H1 (cell line): Measurements from ENCODE around the gene SLC19A3. TPM values are rescaled to one million over a fixed set of nuclear protein-coding genes. Genes with fewer than 3 reads are reported as not detected.

ENCODE experiments used
- CTCF ChIA-PET: fragments of 300-600 bp; sonication (Branson Sonifier 250); formaldehyde crosslinking; loops from one replicate; lab custom pipeline; 2021; ENCODE audit not compliant: partially characterized antibody; lab: Charles Lee
- POLR2A ChIA-PET: fragments of 300-600 bp; sonication (Branson Sonifier 250); formaldehyde crosslinking; loops from one replicate; lab custom pipeline; 2021; ENCODE audit warnings: inconsistent platforms; ENCODE audit not compliant: partially characterized antibody; lab: Charles Lee
- DNase-seq, 2 experiments: peaks; one replicate each; pipeline versions ENCODE4 v3.0.0 to v3.0.0-alpha.2; 2010 to 2022; ENCODE audit warnings: low spot score in 2 of 2, low read depth in 1 of 2, mixed read lengths in 1 of 2
- FAIRE-seq: peaks from 2 replicates; lab custom pipeline; 2011; peaks lifted over from hg19 to GRCh38; lab: Jason Lieb, UNC
- H2AFZ ChIP-seq: 2 replicates; pipeline ENCODE4 v1.8.1; 2012; ENCODE audit warnings: low read length, inconsistent platforms
- H2AK5ac ChIP-seq: 2 replicates; pipeline ENCODE4 v1.6.1; 2013; ENCODE audit warnings: low read depth, low read length
- H2BK120ac ChIP-seq: replicated peaks from 2 replicates; pipeline ENCODE3; 2013; ENCODE audit warnings: low read depth, low read length, inconsistent platforms
- H2BK12ac ChIP-seq: 2 replicates; pipeline ENCODE4 v1.6.1; 2013; ENCODE audit warnings: low read depth, low read length
- H2BK15ac ChIP-seq: 2 replicates; pipeline ENCODE4 v1.6.1; 2013; ENCODE audit warnings: low read length
- H2BK20ac ChIP-seq: 2 replicates; pipeline ENCODE4 v1.6.1; 2013; ENCODE audit warnings: low read length
- H2BK5ac ChIP-seq: 2 replicates; pipeline ENCODE4 v1.6.1; 2013; ENCODE audit warnings: low read depth, low read length
- H3K14ac ChIP-seq: 2 replicates; pipeline ENCODE4 v1.6.1; 2013; ENCODE audit warnings: inconsistent platforms; ENCODE audit not compliant: insufficient read length
- H3K18ac ChIP-seq: 2 replicates; pipeline ENCODE4 v1.6.1; 2013; ENCODE audit warnings: low read length; ENCODE audit errors: extremely low read depth
- H3K23ac ChIP-seq: 2 replicates; pipeline ENCODE4 v1.6.1; 2013; ENCODE audit warnings: inconsistent platforms; ENCODE audit not compliant: insufficient read length
- H3K23me2 ChIP-seq: 2 replicates; pipeline ENCODE4 v1.6.1; 2013; ENCODE audit warnings: low read depth, low read length
- H3K27ac ChIP-seq: 2 replicates; pipeline ENCODE4 v1.6.1; 2011; ENCODE audit warnings: low read depth, low read length, inconsistent platforms
- H3K27me3 ChIP-seq, 4 experiments: replicated peaks in 1 of 4; 1 replicate in 1 of 4; 2 replicates in 3 of 4; pipeline versions ENCODE4 v1.6.1 to v1.8.1; 2011 to 2013; ENCODE audit warnings: low read length in 3 of 4, mild to moderate bottlenecking in 3 of 4, inconsistent platforms in 2 of 4, mixed read lengths in 2 of 4, moderate library complexity in 1 of 4; ENCODE audit not compliant: control insufficient read depth in 3 of 4, insufficient read depth in 3 of 4; ENCODE audit errors: extremely low read depth in 1 of 4
- H3K36me3 ChIP-seq, 4 experiments: 2 replicates each; pipeline versions ENCODE4 v1.6.1 to v1.8.1; 2011 to 2013; ENCODE audit warnings: mild to moderate bottlenecking in 4 of 4, low read length in 3 of 4, moderate library complexity in 2 of 4, control low read depth in 1 of 4, inconsistent platforms in 1 of 4; ENCODE audit not compliant: insufficient read depth in 4 of 4, control insufficient read depth in 2 of 4
- H3K4ac ChIP-seq: replicated peaks from 2 replicates; pipeline ENCODE3; 2013; ENCODE audit warnings: low read length, low read depth, mixed read lengths, inconsistent platforms; ENCODE audit not compliant: insufficient read length
- H3K4me1 ChIP-seq, 4 experiments: replicated peaks in 1 of 4; 1 replicate in 1 of 4; 2 replicates in 3 of 4; pipeline versions ENCODE4 v1.6.1 to v1.8.1; 2011 to 2013; ENCODE audit warnings: low read length in 3 of 4, inconsistent platforms in 2 of 4, mixed read lengths in 1 of 4; ENCODE audit not compliant: insufficient read depth in 4 of 4, control insufficient read depth in 3 of 4
- H3K4me2 ChIP-seq, 2 experiments: 2 replicates each; pipeline versions ENCODE4 v1.6.1 to v1.8.1; 2011 to 2013; ENCODE audit warnings: low read depth in 2 of 2, low read length in 2 of 2, control low read depth in 1 of 2, inconsistent platforms in 1 of 2, mild to moderate bottlenecking in 1 of 2; ENCODE audit not compliant: insufficient read depth in 1 of 2
- H3K4me3 ChIP-seq, 4 experiments: fragments of 200-600, 300-600 bp in 1 of 4; sonication (generic), shearing (Covaris generic), sonication (Bioruptor Twin) in 1 of 4; 2 replicates each; pipeline versions ENCODE4 v1.5.1 to v1.8.1; 2011 to 2016; ENCODE audit warnings: low read length in 4 of 4, low read depth in 3 of 4, control low read depth in 2 of 4, inconsistent platforms in 2 of 4, mild to moderate bottlenecking in 2 of 4, mixed read lengths in 1 of 4, moderate library complexity in 1 of 4; ENCODE audit not compliant: insufficient read depth in 2 of 4; ENCODE audit errors: extremely low read depth in 1 of 4
- H3K56ac ChIP-seq: replicated peaks from 2 replicates; pipeline ENCODE3; 2013; ENCODE audit warnings: low read depth, mild to moderate bottlenecking, mixed read lengths, low read length, inconsistent platforms; ENCODE audit not compliant: insufficient read length
- H3K79me1 ChIP-seq: 2 replicates; pipeline ENCODE4 v1.6.1; 2013; ENCODE audit warnings: low read depth, low read length, control low read depth
- H3K79me2 ChIP-seq, 2 experiments: 2 replicates each; pipeline versions ENCODE4 v1.6.1 to v1.8.1; 2012 to 2013; ENCODE audit warnings: low read length in 2 of 2, mild to moderate bottlenecking in 2 of 2, inconsistent platforms in 1 of 2; ENCODE audit not compliant: insufficient read depth in 2 of 2, control insufficient read depth in 1 of 2
- H3K9ac ChIP-seq, 4 experiments: replicated peaks in 1 of 4; 1 replicate in 1 of 4; 2 replicates in 3 of 4; pipeline versions ENCODE4 v1.6.1 to v1.8.1; 2011 to 2013; ENCODE audit warnings: low read depth in 3 of 4, low read length in 3 of 4, control low read depth in 2 of 4, mild to moderate bottlenecking in 2 of 4, moderate library complexity in 2 of 4, inconsistent platforms in 1 of 4; ENCODE audit errors: extremely low read depth in 1 of 4
- H3K9me3 ChIP-seq, 2 experiments: 2 replicates each; pipeline versions ENCODE4 v1.6.1 to v1.8.1; 2012 to 2013; ENCODE audit warnings: mild to moderate bottlenecking in 2 of 2, moderate library complexity in 2 of 2, control low read depth in 1 of 2, inconsistent platforms in 1 of 2, low read depth in 1 of 2, low read length in 1 of 2, mixed read lengths in 1 of 2; ENCODE audit not compliant: insufficient read depth in 2 of 2
- H4K20me1 ChIP-seq, 2 experiments: replicated peaks in 1 of 2; 2 replicates each; pipeline versions ENCODE3 to v1.8.1; 2011 to 2013; ENCODE audit warnings: inconsistent platforms in 2 of 2, low read length in 2 of 2, mild to moderate bottlenecking in 1 of 2; ENCODE audit not compliant: insufficient read depth in 2 of 2, control insufficient read depth in 1 of 2
- H4K5ac ChIP-seq: 2 replicates; pipeline ENCODE4 v1.6.1; 2013; ENCODE audit warnings: low read length, low read depth, mixed read lengths, inconsistent platforms; ENCODE audit not compliant: insufficient read length
- H4K8ac ChIP-seq: 2 replicates; pipeline ENCODE4 v1.8.0; 2013; ENCODE audit warnings: mild to moderate bottlenecking, moderate library complexity, low read length, inconsistent platforms; ENCODE audit not compliant: insufficient read depth; ENCODE audit errors: extremely low read depth
- H4K91ac ChIP-seq: replicated peaks from 2 replicates; pipeline ENCODE3; 2013; ENCODE audit warnings: low read length, mixed read lengths, inconsistent platforms; ENCODE audit not compliant: insufficient read length
- BCL11A ChIP-seq, 2 experiments: IDR thresholded peaks; one replicate each; pipeline ENCODE4 v1.6.1; 2011; ENCODE audit warnings: low read depth in 2 of 2, low read length in 2 of 2, mild to moderate bottlenecking in 2 of 2
- CHD1 ChIP-seq: IDR thresholded peaks from 2 replicates; pipeline ENCODE4 v1.6.1; 2012; ENCODE audit warnings: low read depth, low read length, improper control_type of control experiment
- FOSL1 ChIP-seq: IDR thresholded peaks from 2 replicates; pipeline ENCODE4 v1.6.1; 2011; ENCODE audit warnings: mild to moderate bottlenecking, low read depth, low read length, moderate library complexity; ENCODE audit not compliant: insufficient read depth
- KDM5A ChIP-seq: fragments of 200-600 bp; IDR thresholded peaks from 2 replicates; pipeline ENCODE4 v1.7.1; 2012; ENCODE audit warnings: mild to moderate bottlenecking, low read length, inconsistent platforms, mixed read lengths
- MAFK ChIP-seq: IDR thresholded peaks from 2 replicates; pipeline ENCODE4 v1.6.1; 2012; ENCODE audit warnings: low read depth, mild to moderate bottlenecking, improper control_type of control experiment, low read length
- POLR2AphosphoS5 ChIP-seq: IDR thresholded peaks from 2 replicates; pipeline ENCODE4 v1.6.1; 2011; ENCODE audit warnings: low read depth, low read length
- RNF2 ChIP-seq: fragments of 200-900, 300-1000 bp; sonication (generic); IDR thresholded peaks from 2 replicates; pipeline ENCODE4 v1.7.1; 2016; ENCODE audit warnings: borderline replicate concordance, low read depth, mild to moderate bottlenecking, antibody characterized with exemption, low read length; ENCODE audit not compliant: poor library complexity, severe bottlenecking; ENCODE audit errors: missing control alignments
- TEAD4 ChIP-seq: IDR thresholded peaks from 2 replicates; pipeline ENCODE4 v1.6.1; 2012; ENCODE audit warnings: low read depth, low read length, inconsistent platforms, mixed read lengths
- WGBS, 2 experiments: shearing (Covaris generic) in 1 of 2; methylation state at CpG; one replicate each; pipeline versions ENCODE4 v1.1.6 to v1.1.7; 2013 to 2015; ENCODE audit warnings: low lambda C conversion rate in 2 of 2, mixed read lengths in 2 of 2, inconsistent platforms in 1 of 2, low coverage in 1 of 2, missing lambda C conversion rate in 1 of 2; ENCODE audit not compliant: insufficient replicate concordance in 2 of 2, insufficient coverage in 1 of 2, insufficient read length in 1 of 2; ENCODE audit errors: extremely low coverage in 1 of 2, missing lambda C conversion rate in 1 of 2; 5-methylcytosine and 5-hydroxymethylcytosine counted together
- polyA plus RNA-seq, 7 experiments: library from polyadenylated mRNA; depleted of rRNA in 3 of 7; stranded (reverse) in 5 of 7; unstranded in 2 of 7; fragments of >200 nt in 5 of 7; fragments of 200-250 nt in 2 of 7; gene quantifications; 1 replicate in 5 of 7; 2 replicates in 1 of 7; 4 replicates in 1 of 7; pipeline versions ENCODE4 v1.2.1 to v1.2.3, GENCODE V29; 2011 to 2013; ENCODE audit warnings: missing spikeins in 2 of 7, mixed read lengths in 2 of 7
- total RNA-seq: library from RNA; stranded (reverse); fragmentation: NEBNext Ultra II Directional; extraction: Animal tissue kit (Norgen Biotek cat#: 25700); gene quantifications from 2 replicates; pipeline ENCODE4 v1.2.1, GENCODE V29; 2021

Gene SLC19A3
- total and polyA plus RNA-seq, 2 of the 8 experiments (the other 6 are each of a cell fraction or from before 2014, with no cell fraction given): 7.0 to 9.8 TPM

- Histone ChIP-seq H3K4me1 (peaks cover 0 to 3% (median under 1%) of the 10 kb centered on the region in 4 experiments; a peak in 1 of 7 replicates), H4K20me1 (peaks cover 0 to 1% of the 10 kb centered on the region in 2 experiments), H3K18ac (no peak overlapping the region), H3K4me3 (no peak overlapping the region), H2BK20ac (no peak overlapping the region), H3K79me2 (no peaks in the 10 kb centered on the region), H2BK12ac (no peak overlapping the region), H3K23ac (no peak overlapping the region), H4K8ac (no peak overlapping the region; the same call in 1 of the 2 replicates), H3K27ac (no peak overlapping the region), H2BK15ac (no peak overlapping the region), H2AK5ac (no peak overlapping the region), H3K27me3 (no peaks in the 10 kb centered on the region), H3K56ac (no peak overlapping the region), H3K9me3 (no peaks in the 10 kb centered on the region), H4K91ac (no peak overlapping the region), H4K5ac (no peak overlapping the region), H3K4ac (no peak overlapping the region), H2AFZ (no peak overlapping the region), H3K14ac (no peak overlapping the region), H2BK5ac (no peak overlapping the region), H3K9ac (no peak overlapping the region), H2BK120ac (no peak overlapping the region), H3K23me2 (no peaks in the 10 kb centered on the region), H3K36me3 (no peaks in the 10 kb centered on the region), H3K4me2 (no peak overlapping the region), H3K79me1 (no peaks in the 10 kb centered on the region)
- FAIRE-seq: no peak
- ChIA-PET POLR2A (no interaction called here), CTCF (interaction anchor here (0.6 to 2.8 kb wide), 15 partner anchors 8 to 151 kb away, joined by 3 to 24 read pairs (median 4); no protein-coding TSS in a partner anchor)
- no peak for DNase-seq
- 86% methylated on average over 14 of the region's 14 CpGs; no CpG with 5 or more reads in 1 of the 2 experiments for WGBS, 2 experiments
- TF ChIP-seq KDM5A (no peak), POLR2AphosphoS5 (no peak), FOSL1 (no peak), TEAD4 (no peak), BCL11A (IDR thresholded peaks at IDR 0.05; ENCODE audit: low read depth in 2 of 2, low read length in 2 of 2) (no peak), MAFK (no peak), RNF2 (no peak), CHD1 (no peak)
Measured at GRCh38 chr2:227739351-227739750, 21.5 kb upstream of the SLC19A3 start.
